ENCODE measurements around the gene KATNB1.

- TF ChIP-seq, protein P1, sequence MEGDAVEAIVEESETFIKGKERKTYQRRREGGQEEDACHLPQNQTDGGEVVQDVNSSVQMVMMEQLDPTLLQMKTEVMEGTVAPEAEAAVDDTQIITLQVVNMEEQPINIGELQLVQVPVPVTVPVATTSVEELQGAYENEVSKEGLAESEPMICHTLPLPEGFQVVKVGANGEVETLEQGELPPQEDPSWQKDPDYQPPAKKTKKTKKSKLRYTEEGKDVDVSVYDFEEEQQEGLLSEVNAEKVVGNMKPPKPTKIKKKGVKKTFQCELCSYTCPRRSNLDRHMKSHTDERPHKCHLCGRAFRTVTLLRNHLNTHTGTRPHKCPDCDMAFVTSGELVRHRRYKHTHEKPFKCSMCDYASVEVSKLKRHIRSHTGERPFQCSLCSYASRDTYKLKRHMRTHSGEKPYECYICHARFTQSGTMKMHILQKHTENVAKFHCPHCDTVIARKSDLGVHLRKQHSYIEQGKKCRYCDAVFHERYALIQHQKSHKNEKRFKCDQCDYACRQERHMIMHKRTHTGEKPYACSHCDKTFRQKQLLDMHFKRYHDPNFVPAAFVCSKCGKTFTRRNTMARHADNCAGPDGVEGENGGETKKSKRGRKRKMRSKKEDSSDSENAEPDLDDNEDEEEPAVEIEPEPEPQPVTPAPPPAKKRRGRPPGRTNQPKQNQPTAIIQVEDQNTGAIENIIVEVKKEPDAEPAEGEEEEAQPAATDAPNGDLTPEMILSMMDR (conservative IDR thresholded peaks at IDR 0.05; ENCODE audit: low read length), result no peak
- TF ChIP-seq EZH2phosphoT487 (IDR thresholded peaks at IDR 0.05; ENCODE audit: borderline replicate concordance, low read depth, low read length), result no peak
Measured at GRCh38 chr16:57757883-57758282, 22.3 kb downstream of the KATNB1 start.

All from OCI-LY7 (cell line).